Liver (tissue), 9 donors: ENCODE measurements around the gene ZNF20. TPM values are rescaled to one million over a fixed set of nuclear protein-coding genes. Genes with fewer than 3 reads are reported as not detected.

Experiments
- DNase-seq: peaks from one replicate; pipeline ENCODE4 v3.0.0-alpha.2; 2017; ENCODE audit warnings: low spot score
- H3K27ac ChIP-seq, 2 donors: one replicate each; pipeline ENCODE4 v1.7.0; 2013; ENCODE audit warnings: inconsistent platforms in 2 of 2, low read length in 2 of 2, control low read depth in 1 of 2, low read depth in 1 of 2, mild to moderate bottlenecking in 1 of 2
- H3K27me3 ChIP-seq, 4 donors: one replicate each; pipeline versions ENCODE4 v1.6.1 to v1.7.0; 2013; ENCODE audit warnings: low read length in 3 of 4, inconsistent platforms in 1 of 4, mild to moderate bottlenecking in 1 of 4, moderate library complexity in 1 of 4; ENCODE audit not compliant: control insufficient read depth in 4 of 4, insufficient read depth in 4 of 4
- H3K36me3 ChIP-seq, 4 donors: one replicate each; pipeline versions ENCODE4 v1.6.1 to v1.7.0; 2013; ENCODE audit warnings: low read length in 3 of 4, mild to moderate bottlenecking in 3 of 4, low read depth in 1 of 4, moderate library complexity in 1 of 4; ENCODE audit not compliant: control insufficient read depth in 4 of 4, insufficient read depth in 3 of 4
- H3K4me1 ChIP-seq, 4 donors: one replicate each; pipeline versions ENCODE4 v1.6.1 to v1.7.0; 2013; ENCODE audit warnings: low read length in 3 of 4, mild to moderate bottlenecking in 3 of 4, moderate library complexity in 1 of 4; ENCODE audit not compliant: control insufficient read depth in 4 of 4, insufficient read depth in 4 of 4
- H3K4me3 ChIP-seq, 3 donors: one replicate each; pipeline versions ENCODE4 v1.6.1 to v1.7.0; 2013; ENCODE audit warnings: low read length in 3 of 3, control low read depth in 1 of 3, low read depth in 1 of 3, mild to moderate bottlenecking in 1 of 3
- H3K9ac ChIP-seq, 2 donors: one replicate each; pipeline ENCODE4 v1.7.0; 2013; ENCODE audit warnings: low read length in 2 of 2, mild to moderate bottlenecking in 2 of 2, moderate library complexity in 2 of 2, control low read depth in 1 of 2, low read depth in 1 of 2
- H3K9me3 ChIP-seq, 4 donors: one replicate each; pipeline versions ENCODE4 v1.6.1 to v1.7.0; 2013; ENCODE audit warnings: low read length in 3 of 4; ENCODE audit not compliant: control insufficient read depth in 4 of 4
- ATF3 ChIP-seq: IDR thresholded peaks from 2 replicates; pipeline ENCODE4 v1.6.1; 2016; ENCODE audit warnings: antibody characterized with exemption
- EGR1 ChIP-seq, 2 donors: IDR thresholded peaks; 2 replicates each; pipeline ENCODE4 v1.6.1; 2016 to 2018; ENCODE audit warnings: antibody characterized with exemption in 2 of 2, low read depth in 2 of 2
- FOXA2 ChIP-seq: IDR thresholded peaks from 2 replicates; pipeline ENCODE4 v1.6.1; 2016; ENCODE audit warnings: antibody characterized with exemption
- HNF4A ChIP-seq, 2 donors: conservative IDR thresholded peaks; 2 replicates each; pipeline ENCODE4 v1.6.1; 2016; ENCODE audit warnings: antibody characterized with exemption in 2 of 2, mild to moderate bottlenecking in 2 of 2
- HNF4G ChIP-seq: IDR thresholded peaks from 2 replicates; pipeline ENCODE4 v1.6.1; 2016; ENCODE audit warnings: antibody characterized with exemption
- JUND ChIP-seq, 2 donors: IDR thresholded peaks; 2 replicates each; pipeline ENCODE4 v1.6.1; 2016; ENCODE audit warnings: antibody characterized with exemption in 2 of 2
- NR2F2 ChIP-seq: IDR thresholded peaks from 2 replicates; pipeline ENCODE4 v1.6.1; 2016; ENCODE audit warnings: antibody characterized with exemption
- REST ChIP-seq: IDR thresholded peaks from 2 replicates; pipeline ENCODE4 v1.6.1; 2016; ENCODE audit warnings: antibody characterized with exemption, mild to moderate bottlenecking
- RXRA ChIP-seq, 2 donors: IDR thresholded peaks; 2 replicates each; pipeline ENCODE4 v1.6.1; 2017 to 2018; ENCODE audit warnings: antibody characterized with exemption in 2 of 2, mild to moderate bottlenecking in 1 of 2
- SP1 ChIP-seq: IDR thresholded peaks from 2 replicates; pipeline ENCODE4 v1.6.1; 2018; ENCODE audit warnings: antibody characterized with exemption, mild to moderate bottlenecking
- TAF1 ChIP-seq: conservative IDR thresholded peaks from 2 replicates; pipeline ENCODE4 v1.6.1; 2016; ENCODE audit warnings: antibody characterized with exemption, mild to moderate bottlenecking
- YY1 ChIP-seq: IDR thresholded peaks from 2 replicates; pipeline ENCODE4 v1.6.1; 2016; ENCODE audit warnings: antibody characterized with exemption, mild to moderate bottlenecking
- WGBS: extraction: QIAGEN DNeasy Blood & Tissue Kit; methylation state at CpG from one replicate; pipeline ENCODE4 v1.1.7; 2013; 5-methylcytosine and 5-hydroxymethylcytosine counted together
- polyA plus RNA-seq, 2 donors: library from polyadenylated mRNA; stranded (reverse) in 1 of 2; unstranded in 1 of 2; fragments of 200-250 nt in 1 of 2; fragments of >200 nt in 1 of 2; fragmentation: Nextera tagmentation in 1 of 2; extraction: Ambion mirVana in 1 of 2; gene quantifications; one replicate each; pipeline versions ENCODE4 v1.2.1 to v1.2.3, GENCODE V29; 2013 to 2015
- total RNA-seq, 2 donors: library from RNA; depleted of rRNA; stranded (reverse); fragments of >200 nt; gene quantifications; one replicate each; pipeline ENCODE4 v1.2.3, GENCODE V29; 2014
- TF ChIP-seq, protein P1 (sequence below): IDR thresholded peaks from 2 replicates; pipeline ENCODE4 v1.6.1; 2016; ENCODE audit warnings: antibody characterized with exemption
- donor health status: healthy.
- donor health status: healthy.
- donor health status: healthy.
- donor health status: healthy.
- donor health status: healthy.

ZNF20 gene
- total and polyA plus RNA-seq, 4 donors: 0.13 to 1.8 (median 1.1) TPM

GRCh38 chr19:12095111-12095790 is 44.9 kb downstream of the ZNF20 start:
- no peak overlapping the region for H3K9ac ChIP-seq
- peaks cover 0 to 15% (median 6%) of the 10 kb centered on the region in 4 donors for H3K9me3 ChIP-seq
- no peak for TF ChIP-seq SP1
- TF ChIP-seq RXRA (IDR thresholded peaks at IDR 0.05): no peak
- no peak for TF ChIP-seq HNF4A (conservative IDR thresholded peaks at IDR 0.05)
- TF ChIP-seq FOXA2: no peak
- no peak for TF ChIP-seq EGR1 (IDR thresholded peaks at IDR 0.05; ENCODE audit: low read depth in 2 of 2)
- no peak for TF ChIP-seq YY1
- no peak for TF ChIP-seq ATF3
- TF ChIP-seq JUND (IDR thresholded peaks at IDR 0.05): no peak
- TF ChIP-seq, protein P1, sequence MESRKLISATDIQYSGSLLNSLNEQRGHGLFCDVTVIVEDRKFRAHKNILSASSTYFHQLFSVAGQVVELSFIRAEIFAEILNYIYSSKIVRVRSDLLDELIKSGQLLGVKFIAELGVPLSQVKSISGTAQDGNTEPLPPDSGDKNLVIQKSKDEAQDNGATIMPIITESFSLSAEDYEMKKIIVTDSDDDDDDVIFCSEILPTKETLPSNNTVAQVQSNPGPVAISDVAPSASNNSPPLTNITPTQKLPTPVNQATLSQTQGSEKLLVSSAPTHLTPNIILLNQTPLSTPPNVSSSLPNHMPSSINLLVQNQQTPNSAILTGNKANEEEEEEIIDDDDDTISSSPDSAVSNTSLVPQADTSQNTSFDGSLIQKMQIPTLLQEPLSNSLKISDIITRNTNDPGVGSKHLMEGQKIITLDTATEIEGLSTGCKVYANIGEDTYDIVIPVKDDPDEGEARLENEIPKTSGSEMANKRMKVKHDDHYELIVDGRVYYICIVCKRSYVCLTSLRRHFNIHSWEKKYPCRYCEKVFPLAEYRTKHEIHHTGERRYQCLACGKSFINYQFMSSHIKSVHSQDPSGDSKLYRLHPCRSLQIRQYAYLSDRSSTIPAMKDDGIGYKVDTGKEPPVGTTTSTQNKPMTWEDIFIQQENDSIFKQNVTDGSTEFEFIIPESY: no peak
- H3K4me1 ChIP-seq: no peaks in the 10 kb centered on the region
- 98% methylated on average over 4 of the region's 4 CpGs for WGBS
- H3K27ac ChIP-seq: no peak overlapping the region
- peaks cover 0 to 3% (median 0%) of the 10 kb centered on the region in 4 donors for H3K36me3 ChIP-seq
- H3K27me3 ChIP-seq: no peaks in the 10 kb centered on the region
- no peak for DNase-seq
- H3K4me3 ChIP-seq: no peak overlapping the region

DNA sequence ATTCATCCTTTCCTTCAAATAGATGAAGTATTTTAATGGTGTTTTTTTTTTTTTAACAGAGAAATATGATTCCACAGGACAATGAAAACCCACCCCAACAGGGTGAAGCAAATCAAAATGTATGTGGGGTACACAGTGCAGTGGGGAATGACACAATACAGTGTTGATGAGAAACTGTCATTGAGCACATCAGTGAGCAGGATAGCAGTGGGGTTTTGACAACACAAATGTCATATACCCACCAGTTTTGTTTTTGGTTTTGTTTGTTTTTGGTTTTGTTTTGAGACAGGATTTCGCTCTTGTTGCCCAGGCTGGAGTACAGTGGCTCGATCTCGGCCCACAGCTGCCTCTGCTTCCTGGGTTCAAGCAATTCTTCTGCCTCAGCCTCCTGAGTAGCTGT is 46.4 kb downstream of the ZNF20 start:
- Histone ChIP-seq H3K27me3 (no peaks in the 10 kb centered on the region), H3K27ac (no peak overlapping the region), H3K9ac (no peak overlapping the region), H3K36me3 (peaks cover 0 to 5% (median 0%) of the 10 kb centered on the region in 4 donors), H3K4me3 (no peak overlapping the region), H3K9me3 (peaks cover 0 to 12% (median 6%) of the 10 kb centered on the region in 4 donors), H3K4me1 (no peaks in the 10 kb centered on the region)
- no peak for DNase-seq
- TF ChIP-seq HNF4G (no peak), NR2F2 (no peak), RXRA (IDR thresholded peaks at IDR 0.05) (no peak), YY1 (no peak), REST (no peak), ATF3 (no peak), EGR1 (IDR thresholded peaks at IDR 0.05; ENCODE audit: low read depth in 2 of 2) (no peak), JUND (IDR thresholded peaks at IDR 0.05) (no peak), TAF1 (no peak)
- TF ChIP-seq, protein P1: no peak
- 88% methylated on average over 3 of the region's 3 CpGs for WGBS
